ENCODE results near the gene TBC1D22A. TPM values are rescaled to one million over a fixed set of nuclear protein-coding genes. Genes with fewer than 3 reads are reported as not detected.

Gene TBC1D22A
- total and polyA plus RNA-seq, 9 of the 15 experiments (the other 6 are each of a cell fraction or from before 2014, with no cell fraction given), result 0.20 to 11.5 (median 5.2) TPM

GRCh38 chr22:46954781-46955180, 192.3 kb downstream of the TBC1D22A start (continued):
- TF ChIP-seq MGA (IDR thresholded peaks at IDR 0.05) (no peak), ZNF445 (CRISPR knock-in tag; IDR thresholded peaks at IDR 0.05; ENCODE audit: low read depth) (no peak), XRCC3 (IDR thresholded peaks at IDR 0.05) (no peak), RREB1 (CRISPR knock-in tag; IDR thresholded peaks at IDR 0.05) (no peak), EGR1 (conservative IDR thresholded peaks at IDR 0.05) (no peak)

All from K562 (cell line).